ENCODE measurements around the gene MPHOSPH10.
A peak's percentile ranks its signal among the peaks of the same experiment; 100 is the strongest.
"Not testable (repeated sequence)": the region's sequence is repeated elsewhere in the genome, so short reads cannot be mapped to it uniquely, and the experiment has no call there.

The MPHOSPH10 gene

GRCh38 chr2:71130152-71130904 is at the start of gene MPHOSPH10, which contains the start of gene MCEE:
MPHOSPH10 (plus strand) TSS chr2:71130634; CDS start chr2:71130666, 32 bp downstream.
MCEE (minus strand) TSS chr2:71130229; CDS start chr2:71130219, 10 bp downstream.
- peak; percentile 90 for DNase-seq

GRCh38 chr2:71082402-71083252 is 47.8 kb upstream of the MPHOSPH10 start:
- no peak for DNase-seq

GRCh38 chr2:71083297-71083696 is 47.1 kb upstream of the MPHOSPH10 start:
- not testable (repeated sequence) for DNase-seq

DNA sequence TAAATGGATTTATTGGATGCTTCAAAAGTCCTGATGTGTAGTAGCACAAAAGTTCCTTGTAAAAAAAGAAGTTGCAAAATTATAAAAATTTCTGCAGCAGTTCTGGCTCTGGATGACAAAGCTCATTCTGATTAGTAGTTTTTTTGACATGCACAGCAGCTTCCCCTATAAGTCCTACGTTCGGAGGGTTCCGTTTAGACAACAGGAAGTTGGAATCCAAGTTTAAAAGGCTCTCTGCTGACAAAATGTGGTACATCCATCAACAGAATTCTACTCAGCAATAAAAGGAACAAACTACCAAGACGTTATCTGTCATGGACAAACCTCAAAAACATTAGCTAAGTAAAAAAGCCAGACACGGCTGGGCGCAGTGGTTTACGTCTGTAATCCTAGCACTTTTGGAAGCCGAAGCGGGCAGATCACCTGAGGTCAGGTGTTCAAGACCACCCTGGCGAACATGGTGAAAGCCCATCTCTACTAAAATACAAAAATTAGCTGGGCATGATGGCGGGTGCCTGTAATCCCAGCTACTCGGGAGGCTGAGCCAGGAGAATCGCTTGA is 46.6 kb upstream of the MPHOSPH10 start:
- DNase-seq = not testable (repeated sequence)

GRCh38 chr2:71085325-71086003 is 45.0 kb upstream of the MPHOSPH10 start:
- not testable (repeated sequence) for DNase-seq

DNA sequence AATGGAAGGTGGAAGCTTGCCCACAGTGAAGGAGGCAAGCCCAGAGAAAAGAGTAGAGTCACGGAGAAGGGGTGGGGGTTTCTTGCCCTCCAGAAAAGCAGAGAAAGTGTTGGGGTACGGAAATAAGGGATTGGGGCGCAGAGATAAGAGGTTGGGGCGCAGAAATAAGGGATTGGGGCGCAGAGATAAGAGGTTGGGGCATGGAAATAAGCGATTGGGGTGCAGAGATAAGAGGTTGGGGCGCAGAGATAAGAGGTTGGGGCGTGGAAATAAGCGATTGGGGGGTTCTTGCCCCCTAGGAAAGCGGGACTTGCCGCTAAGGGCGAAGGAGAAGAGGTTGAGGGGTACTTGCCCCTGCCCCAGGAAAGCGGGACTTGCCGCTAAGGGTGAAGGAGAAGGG is 41.0 kb upstream of the MPHOSPH10 start:
- not testable (repeated sequence) for DNase-seq

- DNase-seq = not testable (repeated sequence)
These were observed 38.6 kb upstream of the MPHOSPH10 start for GRCh38 chr2:71091808-71092207.

DNA sequence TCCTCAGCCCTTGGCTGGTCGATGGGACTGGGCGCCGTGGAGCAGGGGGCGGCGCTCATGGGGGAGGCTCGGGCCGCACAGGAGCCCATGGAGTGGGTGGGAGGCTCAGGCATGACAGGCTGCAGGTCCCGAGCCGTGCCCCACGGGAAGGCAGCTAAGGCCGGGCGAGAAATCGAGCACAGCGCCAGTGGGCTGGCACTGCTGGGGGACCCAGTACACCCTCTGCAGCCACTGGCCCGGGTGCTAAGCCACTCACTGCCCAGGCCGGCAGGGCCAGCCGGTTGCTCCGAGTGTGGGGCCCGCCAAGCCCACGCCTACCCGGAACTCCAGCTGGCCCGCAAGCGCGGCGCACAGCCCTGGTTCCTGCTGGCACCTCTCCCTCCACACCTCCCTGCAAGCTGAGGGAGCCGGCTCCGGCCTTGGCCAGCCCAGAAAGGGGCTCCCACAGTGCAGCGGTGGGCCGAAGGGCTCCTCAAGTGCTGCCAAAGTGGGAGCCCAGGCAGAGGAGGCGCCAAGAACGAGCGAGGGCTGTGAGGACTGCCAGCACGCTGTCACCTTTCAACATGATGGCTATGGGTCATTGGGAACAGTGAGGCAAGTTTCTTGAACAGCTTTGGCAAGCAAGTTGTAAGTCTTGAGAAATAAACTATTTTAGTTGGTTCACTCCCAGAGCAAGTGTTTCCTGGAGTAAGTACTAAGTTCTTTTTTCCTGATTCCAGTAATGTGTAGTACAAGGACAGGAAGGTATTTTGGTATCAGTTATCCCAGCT is 37.8 kb upstream of the MPHOSPH10 start:
- DNase-seq = not testable (repeated sequence)

- DNase-seq = peak; percentile 44
These were observed 30.1 kb upstream of the MPHOSPH10 start for GRCh38 chr2:71100195-71100964.

- peak; percentile 88 for DNase-seq
These were observed 28.8 kb upstream of the MPHOSPH10 start for GRCh38 chr2:71101656-71102055.

- DNase-seq = no peak
These were observed 27.3 kb upstream of the MPHOSPH10 start for GRCh38 chr2:71102981-71103681.

DNA sequence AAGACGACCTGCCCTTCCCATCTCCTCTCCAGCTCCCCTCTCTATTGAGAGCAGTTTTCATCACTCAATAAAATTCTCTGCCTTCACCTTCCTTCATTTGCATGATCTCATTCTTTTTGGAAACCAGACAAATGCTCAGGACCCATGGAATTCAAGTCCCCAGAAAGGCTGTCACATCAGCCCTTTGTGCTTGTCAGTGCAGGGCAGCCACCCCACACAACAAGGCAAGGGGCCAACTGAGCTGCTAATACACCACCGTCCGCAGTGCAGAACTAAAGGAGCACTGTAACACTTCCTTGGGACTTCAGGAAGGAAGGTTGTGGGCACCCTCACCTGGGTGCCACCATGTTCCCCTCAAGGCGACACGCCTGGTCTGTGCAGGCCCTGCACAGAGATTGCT is 26.6 kb upstream of the MPHOSPH10 start:
- DNase-seq = no peak

DNA sequence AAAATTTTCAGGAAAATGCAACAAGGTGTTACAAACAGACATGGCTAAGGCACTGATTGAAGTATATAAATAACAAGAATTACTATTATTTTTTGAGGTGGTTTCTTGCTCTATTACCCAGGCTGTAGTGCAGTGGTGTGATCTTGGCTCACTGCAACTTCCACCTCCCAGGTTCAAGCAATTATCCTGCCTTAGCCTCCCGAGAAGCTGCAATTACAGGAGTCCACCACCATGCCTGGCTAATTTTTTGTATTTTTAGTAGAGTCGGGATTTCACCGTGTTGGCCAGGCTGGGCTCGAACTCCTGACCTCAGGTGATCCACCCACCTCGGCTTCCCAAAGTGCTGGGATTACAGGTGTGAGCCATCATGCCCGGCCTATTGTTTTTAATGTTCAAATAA is 24.0 kb upstream of the MPHOSPH10 start:
- not testable (repeated sequence) for DNase-seq

- no peak for DNase-seq
These were observed 22.3 kb upstream of the MPHOSPH10 start for GRCh38 chr2:71108091-71108490.

DNA sequence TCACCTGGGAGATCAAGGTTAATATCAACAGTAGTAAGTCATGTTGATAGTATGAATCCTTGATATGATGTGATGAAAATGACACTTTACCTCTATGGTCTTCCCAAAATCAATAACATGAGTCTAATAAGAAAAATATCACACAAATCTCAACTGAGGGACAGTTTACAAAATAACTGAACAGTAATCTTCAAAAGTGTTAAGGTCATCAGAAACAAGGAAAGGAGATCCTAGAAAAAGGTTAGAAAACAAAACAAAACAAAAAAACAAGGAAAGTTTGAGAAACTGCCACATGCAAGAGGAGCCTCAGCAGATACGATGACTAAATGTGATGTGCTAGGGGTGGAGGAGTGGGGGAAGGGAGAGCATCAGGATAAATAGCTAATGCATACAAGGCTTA is 16.6 kb upstream of the MPHOSPH10 start:
- DNase-seq = no peak

DNA sequence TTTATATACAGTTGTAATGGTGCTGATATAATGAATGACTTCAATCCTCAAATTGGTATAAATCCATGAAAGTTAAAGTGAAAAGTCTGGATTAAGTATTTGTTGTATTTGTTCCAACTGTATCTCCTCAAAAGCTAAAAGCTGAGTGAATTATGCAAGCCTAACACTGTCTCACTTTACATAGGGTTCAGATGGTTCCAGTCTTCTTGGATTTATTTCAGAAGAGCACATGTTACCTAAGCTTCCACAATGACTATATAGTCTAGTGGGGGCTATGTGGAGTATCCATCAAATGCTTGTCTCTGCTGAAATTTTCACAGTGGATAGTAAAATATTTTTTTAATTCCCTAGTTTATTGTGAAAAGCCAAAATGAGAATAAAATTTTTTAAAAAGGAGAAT is 13.4 kb upstream of the MPHOSPH10 start:
- no peak for DNase-seq

DNA sequence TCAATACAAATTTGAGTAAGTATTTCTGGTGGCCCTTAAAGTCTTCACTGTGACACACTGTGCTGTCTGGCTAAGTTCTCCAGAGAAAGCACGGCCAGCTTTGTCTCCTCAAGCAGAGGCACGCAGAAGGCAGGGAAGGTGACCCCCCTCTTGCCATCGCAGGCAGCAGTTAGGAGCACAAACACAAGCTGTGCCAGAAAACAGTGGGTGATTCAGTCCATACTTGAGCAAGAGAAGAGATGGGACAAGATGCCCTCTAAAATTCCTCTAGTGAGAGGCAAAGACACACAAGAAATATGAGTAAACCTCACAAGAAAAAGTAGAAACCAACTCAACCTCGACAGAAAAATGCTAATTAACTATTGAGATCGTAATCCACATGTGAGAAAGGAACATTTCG is 10.2 kb upstream of the MPHOSPH10 start:
- DNase-seq = no peak

DNA sequence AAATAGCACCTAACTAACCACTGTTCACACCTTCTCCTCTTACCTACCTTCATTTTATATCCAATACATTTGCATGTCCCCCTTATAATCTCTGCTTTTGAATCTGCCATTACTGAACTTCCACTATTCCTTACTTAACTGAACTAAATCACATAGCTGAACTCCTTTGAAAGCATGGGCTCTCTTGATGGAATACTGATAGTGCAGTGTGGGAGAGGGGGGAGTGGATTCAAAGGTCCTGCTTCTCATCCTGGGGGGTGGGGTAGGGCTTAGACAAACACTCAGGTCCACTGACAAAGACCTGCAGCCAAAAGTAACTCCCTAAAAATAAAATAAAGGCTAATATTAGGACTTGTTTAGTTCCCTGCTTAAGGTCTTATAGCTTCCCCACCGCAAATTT is 9.0 kb upstream of the MPHOSPH10 start:
- no peak for DNase-seq

GRCh38 chr2:71122387-71123298 is 7.8 kb upstream of the MPHOSPH10 start:
- DNase-seq = peak; percentile 15
